G401 (cell line): ENCODE results near the gene AK8. TPM values are rescaled to one million over a fixed set of nuclear protein-coding genes. Genes with fewer than 3 reads are reported as not detected.
"Not testable (repeated sequence)": the region's sequence is repeated elsewhere in the genome, so short reads cannot be mapped to it uniquely, and the experiment has no call there.

Source experiments
- DNase-seq: peaks from one replicate; pipeline ENCODE4 v3.0.0-alpha.2; 2015; ENCODE audit warnings: low spot score
- in situ Hi-C: cut with HindIII; loops from 2 replicates; pipeline ENCODE4 v1.10.0; 2016; ENCODE audit warnings: low sequenced_read_pairs, mixed read lengths
- total RNA-seq: library from RNA; depleted of rRNA; stranded (reverse); fragments of >200 nt; shearing (Covaris generic); gene quantifications from 2 replicates; pipeline ENCODE4 v1.2.3, GENCODE V29; 2014

AK8 gene
- total RNA-seq, 1 experiment from 2014 or later = 3.6 TPM

DNA sequence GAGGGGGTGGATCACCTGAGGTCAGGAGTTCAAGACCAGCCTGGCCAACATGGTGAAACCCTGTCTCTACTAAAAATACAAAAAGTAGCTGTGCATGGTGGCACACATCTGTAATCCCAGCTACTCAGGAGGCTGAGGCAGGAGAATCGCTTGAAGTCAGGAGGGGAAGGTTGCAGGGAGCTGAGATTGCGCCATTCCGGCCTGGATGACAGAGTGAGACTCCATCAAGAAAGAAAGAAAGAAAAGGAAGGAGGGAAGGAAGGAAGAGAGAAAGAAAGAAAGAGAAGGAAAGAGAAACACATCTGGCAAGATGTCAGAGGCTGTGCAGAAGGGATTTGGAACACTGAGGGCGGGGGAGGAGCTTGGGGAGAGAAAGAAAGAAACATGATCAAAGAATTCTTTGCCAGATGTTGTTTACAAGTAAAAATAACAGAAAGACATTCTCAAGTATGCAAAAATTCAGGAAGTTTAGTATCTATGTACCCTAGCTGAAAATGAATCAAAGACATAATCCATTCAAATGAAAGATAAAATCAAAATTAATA lies 93.7 kb downstream of the AK8 start:
- in situ Hi-C loops = no loop called here
- no peak for DNase-seq

DNA sequence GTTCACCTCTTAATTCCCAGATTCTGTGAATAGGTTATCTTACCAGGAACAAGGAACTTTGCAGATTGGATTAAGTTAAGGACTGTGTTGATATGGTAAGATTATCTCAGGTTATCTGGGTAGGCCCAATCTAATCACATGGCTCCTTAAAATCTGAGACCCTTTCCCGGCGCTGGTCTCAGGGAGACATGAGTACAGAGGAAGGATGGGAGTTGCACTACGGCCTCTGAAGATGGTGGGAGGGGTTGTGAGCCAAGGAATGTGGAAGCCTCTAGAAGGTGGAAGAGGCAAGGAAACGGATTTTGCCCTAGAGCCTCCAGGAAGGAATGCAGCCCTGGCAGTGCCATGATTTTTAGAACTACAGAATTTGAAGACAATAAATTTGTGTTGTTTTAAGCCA lies 95.1 kb downstream of the AK8 start:
- in situ Hi-C loops = no loop called here
- no peak for DNase-seq

DNA sequence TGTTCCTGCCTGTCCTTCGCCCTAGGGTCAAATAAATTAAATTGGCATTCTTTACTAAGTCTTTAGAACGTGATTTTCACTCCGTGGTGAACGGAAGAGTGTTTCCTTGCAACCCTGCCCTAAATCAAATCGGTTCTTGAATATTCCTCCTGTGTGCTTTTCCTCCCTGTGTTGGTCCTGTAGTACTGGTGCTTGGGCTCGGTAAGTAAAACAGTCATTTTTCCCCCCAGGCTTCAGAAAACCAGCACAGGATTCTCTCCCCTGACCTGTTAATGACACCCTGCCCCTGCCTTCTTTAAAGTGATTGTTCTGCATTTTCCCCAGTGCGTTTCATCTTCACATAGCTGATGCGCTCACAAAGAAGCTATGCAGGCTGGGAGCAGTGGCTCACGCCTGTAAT lies 96.0 kb downstream of the AK8 start:
- DNase-seq = no peak
- in situ Hi-C loops = no loop called here

DNA sequence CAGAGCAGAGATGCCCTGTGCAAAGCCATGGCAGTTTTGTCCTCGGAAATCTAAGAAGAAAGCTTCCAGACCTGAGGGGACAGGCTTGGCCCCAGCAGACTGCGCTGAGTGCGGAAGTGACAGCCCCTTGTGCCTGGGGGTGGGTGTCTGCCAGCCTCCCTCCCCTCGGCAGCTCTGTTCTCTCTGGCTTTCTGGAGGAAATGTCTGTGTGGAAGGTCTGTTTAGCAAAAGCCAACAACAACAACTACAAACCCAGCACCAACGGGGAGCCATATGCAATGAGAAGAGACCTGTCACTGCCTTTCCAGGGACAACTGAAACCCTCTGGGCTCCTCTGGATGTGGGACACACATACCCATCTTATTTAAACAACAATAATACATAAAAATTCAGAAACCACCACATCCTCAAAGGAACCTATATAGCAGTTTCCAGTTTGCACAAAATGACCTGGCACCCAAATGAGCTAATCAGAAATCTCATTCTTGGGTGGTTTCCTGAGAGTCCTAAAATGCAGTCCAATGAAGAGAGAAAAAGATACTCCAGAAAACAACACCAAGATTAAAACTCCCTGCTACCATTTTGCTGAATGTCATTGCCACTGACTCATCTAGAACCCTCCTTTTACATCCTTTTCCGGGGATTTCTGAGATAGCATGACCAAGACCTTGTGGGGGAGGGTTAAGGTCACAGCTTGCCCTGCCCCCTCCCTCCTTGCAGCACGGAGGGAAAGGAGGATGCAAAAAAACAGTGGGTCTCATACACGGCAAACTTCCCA lies 97.7 kb downstream of the AK8 start:
- DNase-seq = no peak
- in situ Hi-C loops = no loop called here

DNA sequence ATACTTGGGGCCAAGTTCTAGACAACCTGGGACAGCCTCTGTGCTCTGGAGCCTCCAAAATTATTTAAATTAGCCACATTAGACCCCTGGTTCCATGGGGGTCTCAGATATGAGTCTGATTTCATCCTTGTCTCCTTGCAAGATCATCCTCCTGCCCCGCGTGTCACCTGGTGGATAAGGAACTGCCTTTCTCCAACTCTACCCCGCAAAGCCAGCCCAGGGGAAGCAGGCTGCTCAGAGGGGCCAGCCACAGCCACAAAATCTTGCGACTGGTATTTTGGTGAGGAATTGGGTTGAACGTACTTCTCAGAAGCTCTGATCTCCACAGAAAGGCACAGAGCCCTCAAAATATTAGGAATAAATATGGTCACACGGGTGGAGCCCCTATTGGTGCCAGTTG lies 101.2 kb downstream of the AK8 start:
- DNase-seq = no peak
- in situ Hi-C loops = no loop called here

DNA sequence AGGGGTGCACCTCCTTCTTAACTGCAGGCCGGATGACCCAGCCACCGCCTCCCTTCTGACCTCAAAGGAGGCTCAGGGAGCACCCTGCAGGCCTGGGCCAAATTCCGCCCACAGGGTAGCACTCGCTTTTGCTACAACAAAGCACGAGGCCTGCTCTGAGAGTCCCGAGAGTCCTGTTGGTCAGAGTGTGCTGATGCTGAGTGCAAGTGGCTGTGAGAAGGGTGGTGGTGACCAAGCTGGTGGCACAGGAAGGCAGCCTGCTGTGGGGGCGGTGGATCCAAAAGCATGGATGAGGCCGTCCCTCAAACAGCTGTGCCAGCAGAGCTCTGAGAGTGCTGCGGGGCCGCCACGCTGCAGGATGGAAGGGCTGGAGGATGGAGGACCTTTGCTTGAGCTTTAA lies 101.8 kb downstream of the AK8 start:
- in situ Hi-C loops = no loop called here
- no peak for DNase-seq

DNA sequence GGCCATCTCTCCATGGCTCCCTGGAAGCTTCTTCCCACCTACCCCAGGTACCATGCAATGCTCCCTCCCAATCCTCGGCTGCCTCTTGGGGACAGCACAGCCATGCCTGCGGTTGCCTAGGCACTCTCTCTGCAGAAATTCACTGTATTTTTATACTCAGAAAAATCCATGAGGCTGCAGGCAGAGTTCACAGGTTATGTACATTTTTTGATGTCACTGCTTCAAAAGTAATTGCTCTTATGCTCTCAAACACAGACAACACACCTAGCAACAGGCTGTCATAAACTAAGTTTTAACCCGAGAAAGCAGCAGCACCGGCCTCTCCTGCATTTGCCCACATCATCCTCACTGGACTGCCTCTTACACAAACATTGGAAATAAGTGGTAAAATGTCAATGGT lies 102.4 kb downstream of the AK8 start:
- in situ Hi-C loops = no loop called here
- DNase-seq = no peak

DNA sequence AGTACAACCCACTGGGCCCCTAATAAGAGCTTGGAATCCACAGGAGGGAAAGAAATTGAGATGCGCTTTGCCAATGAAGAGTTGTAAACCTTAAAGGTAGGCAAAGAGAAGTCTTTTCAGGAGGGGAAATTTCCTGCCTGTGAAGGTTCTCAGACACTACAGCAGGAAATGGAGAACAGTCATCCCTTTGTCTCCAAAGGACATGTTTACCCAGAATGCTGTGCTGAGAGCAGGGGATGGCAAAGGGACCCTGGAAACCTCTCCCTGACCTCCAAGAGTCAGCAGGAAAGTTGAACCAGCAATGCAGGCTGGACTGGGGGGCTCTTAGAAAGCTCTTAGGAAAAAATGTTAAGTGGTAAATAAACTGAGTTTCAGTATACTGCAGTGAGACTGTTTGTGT lies 103.2 kb downstream of the AK8 start:
- DNase-seq = no peak
- in situ Hi-C loops = no loop called here

DNA sequence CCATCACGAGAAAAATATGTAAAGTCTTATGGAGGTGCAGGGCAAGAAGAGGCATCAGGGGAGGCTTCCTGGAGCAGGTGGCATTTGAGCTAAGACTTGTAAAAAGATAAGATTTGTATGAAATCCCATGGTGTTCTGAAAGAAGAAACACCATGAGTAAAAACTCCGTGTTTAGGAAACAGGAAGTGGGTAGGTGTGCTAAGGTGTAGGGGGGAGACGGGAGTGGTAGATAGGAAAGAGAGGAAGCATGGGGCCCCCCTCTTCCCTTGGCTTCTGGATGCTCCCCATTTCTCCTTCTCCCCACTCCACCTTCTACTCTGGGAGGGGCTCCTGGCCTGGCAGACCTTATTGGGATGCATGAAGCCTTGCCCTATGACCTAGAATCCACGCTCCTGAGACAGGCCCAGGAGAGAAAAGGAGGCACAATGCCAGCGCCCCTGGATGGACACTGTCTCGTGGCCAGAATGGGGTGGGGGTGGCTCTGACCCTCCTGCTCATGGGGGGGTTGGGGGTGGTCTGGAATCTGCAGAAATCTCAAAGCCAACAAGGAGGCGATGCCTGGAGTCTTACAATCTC lies 104.2 kb downstream of the AK8 start:
- DNase-seq = no peak
- in situ Hi-C loops = no loop called here

DNA sequence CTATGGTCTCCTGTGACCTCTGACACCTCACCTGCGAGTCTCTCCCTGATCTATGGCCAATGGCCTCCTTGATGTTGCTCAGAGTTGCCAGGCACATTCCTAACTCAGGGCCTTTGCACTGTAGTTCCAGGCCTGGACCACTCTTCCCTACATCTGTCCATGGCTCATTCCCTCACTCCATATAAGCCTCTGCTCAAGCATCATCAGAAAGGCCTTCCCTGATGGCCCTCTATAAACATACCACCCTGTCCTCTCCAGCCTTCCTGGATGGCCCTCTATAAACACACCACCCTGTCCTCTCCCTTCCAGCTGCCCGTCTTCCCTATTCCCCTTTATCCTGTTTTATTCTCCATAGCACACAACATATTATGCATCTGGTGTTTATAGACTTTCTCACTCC lies 105.0 kb downstream of the AK8 start:
- in situ Hi-C loops = no loop called here
- no peak for DNase-seq

DNA sequence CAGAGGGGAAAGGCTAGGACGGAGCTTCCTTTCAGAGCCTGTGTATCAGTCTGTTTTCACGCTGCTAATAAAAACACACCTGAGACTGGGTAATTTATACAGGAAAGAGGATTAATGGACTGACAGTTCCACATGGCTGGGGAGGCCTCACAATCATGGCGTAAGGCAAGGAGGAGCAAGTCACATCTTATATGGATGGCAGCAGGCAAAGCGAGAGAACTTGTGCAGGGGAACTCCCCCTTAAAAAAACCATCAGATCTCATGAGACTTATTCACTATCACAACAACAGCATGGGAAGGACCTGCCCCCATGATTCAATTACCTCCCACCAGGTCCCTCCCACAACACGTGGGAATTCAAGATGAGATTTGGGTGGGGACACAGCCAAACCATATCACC lies 106.3 kb downstream of the AK8 start:
- DNase-seq, in situ Hi-C loops: not testable (repeated sequence)

DNA sequence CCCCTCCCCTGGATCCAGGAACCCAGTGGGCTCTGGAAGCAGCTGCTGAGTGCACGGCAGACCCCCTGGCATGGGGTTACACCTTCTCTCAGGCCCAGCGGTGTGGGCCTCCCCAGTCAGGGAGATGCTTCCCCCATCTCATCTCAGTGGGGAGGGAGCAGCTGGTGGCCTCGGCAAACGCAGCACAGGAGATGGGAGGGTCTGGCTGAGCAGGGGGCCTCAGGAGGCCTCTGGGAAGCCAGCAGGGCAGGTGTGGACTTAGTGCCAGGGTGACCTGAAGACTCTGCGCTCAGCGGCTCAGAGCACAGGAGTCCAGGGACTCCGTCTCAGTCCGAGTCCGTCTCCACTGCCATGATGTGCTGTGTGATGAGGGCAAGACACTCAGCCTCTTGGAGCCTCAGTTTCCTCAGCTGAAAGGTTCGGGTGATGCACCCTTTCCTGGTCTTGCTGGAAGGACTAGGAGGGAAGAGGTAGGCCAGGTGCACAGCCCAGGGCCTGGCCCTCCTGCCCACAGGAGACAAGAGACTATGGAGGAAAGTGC lies 107.2 kb downstream of the AK8 start:
- in situ Hi-C loops = no loop called here
- DNase-seq = no peak

DNA sequence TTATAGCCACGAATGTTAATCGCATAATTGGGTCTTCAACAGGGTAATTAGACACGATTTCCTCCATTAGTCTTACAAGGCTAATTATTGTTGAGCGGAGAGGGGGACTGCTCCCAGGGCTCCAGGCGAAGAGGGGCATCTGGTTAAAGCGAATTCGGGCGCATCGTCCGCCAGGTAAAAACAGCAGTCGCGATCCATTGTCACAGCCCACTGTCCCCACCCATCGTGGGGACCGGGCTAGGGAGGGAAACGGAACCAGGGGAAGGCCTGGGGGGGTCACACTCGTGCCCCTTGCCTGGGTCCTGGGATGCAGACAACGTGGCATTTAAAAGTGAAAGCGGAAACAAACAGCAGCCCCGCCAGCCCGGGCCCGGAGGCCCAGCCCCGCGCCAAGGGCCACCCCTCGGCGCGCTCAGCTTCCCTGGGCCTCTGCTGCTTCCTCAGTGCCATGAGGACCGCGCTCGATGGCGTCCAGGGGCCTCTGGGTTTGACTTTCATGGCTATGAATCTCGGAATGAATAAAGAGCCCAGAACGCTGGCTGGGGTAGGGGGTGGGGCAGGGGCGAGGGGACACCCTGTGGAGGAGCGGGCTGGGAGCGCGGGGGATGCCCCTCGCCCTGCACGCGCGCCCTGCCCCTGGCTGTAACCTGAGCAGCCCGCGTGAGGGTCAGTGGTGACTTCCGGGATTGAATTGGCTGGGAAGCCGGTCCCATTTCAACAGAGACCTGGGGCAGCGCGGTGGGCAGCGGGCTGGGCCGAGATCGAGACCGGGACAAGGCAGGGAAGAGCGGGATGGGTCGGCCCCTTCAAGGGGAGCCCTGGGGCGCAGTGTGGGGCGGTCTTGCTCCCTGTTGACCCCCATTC lies 107.9 kb downstream of the AK8 start:
- DNase-seq = no peak
- in situ Hi-C loops = no loop called here

DNA sequence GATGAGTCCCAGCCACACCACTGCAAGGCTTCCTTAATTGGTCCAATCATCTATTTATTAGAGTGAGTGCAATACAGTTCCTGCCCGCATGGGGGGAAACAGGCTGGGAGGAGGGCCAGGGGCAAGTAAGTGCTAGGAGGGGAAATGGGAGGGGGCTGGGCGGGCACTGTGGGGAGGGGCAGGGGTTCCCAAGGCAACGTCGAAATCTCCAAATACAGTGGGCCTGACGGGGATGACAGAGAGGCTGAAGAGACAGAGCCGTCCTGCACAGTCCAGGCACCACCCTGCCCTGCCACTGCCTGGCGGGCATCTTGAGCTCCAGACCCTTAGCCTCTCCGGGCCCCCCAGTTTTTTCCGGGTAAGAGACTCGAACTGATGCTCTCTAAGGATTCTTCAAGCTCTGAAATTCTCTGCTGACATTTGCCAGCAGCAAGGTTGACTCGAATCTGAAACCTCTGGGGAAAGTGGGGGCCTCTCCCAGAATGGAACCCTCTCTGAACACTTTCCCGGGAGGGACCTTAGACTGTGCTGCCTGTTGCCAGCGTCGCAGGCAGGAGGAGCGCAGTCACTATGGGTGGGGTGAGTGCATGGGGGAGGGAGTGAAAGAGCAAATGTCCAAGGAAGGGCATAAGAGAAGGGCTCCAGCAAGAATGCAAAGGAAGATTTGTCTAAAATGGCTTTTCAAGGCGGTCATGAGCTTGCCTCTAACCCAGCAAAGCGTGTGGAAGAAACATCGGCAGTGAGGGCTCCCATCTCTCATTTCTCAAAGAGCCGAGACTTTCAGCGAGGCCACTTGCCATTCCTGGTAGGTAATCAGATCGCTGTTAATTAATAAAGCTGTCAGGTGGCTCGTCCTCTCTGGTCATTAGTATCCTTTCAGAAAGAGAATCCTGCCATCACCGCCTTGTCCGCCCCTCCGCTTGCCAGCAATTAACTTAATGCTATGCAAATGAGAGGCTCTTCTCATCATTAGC lies 108.9 kb downstream of the AK8 start:
- in situ Hi-C loops = no loop called here
- DNase-seq = peak; percentile 65

DNA sequence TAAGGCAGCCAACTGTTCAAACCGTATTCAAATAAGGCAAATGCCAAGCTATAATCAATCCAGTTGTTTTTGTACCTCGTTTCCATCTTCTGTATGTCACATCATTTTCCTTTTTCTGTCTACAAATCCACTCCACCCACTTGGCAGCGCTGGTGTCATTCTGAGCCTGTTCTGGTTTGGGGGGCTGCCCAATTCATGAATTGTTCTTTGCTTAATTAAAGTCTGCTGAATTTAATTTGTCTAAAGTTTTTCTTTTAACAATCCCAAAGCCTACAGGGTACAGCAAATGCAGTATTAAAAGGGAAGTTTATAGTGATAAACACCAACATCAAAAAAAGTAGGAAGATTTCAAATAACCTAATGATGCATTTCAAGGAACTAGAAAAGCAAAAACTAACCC lies 114.5 kb downstream of the AK8 start:
- in situ Hi-C loops = no loop called here
- no peak for DNase-seq

DNA sequence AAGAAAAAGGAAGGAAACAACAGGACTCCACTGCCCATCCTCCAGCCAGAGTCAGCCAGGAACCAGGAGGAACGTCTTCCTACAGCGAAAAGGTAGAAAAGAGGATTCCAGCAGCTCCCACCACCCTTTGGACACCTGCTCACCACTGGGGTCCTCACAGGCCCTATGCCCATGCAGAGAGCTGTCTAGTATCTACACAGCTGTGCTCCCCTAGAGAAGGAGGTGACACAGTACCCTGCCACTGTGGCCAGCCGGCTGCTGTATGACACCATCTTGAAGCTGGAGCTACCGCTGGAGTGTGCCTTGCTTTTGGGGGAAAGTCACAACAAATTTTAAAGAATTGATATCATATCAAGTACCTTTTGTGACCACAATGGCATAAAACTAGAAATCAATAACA lies 115.2 kb downstream of the AK8 start:
- DNase-seq = no peak
- in situ Hi-C loops = no loop called here

DNA sequence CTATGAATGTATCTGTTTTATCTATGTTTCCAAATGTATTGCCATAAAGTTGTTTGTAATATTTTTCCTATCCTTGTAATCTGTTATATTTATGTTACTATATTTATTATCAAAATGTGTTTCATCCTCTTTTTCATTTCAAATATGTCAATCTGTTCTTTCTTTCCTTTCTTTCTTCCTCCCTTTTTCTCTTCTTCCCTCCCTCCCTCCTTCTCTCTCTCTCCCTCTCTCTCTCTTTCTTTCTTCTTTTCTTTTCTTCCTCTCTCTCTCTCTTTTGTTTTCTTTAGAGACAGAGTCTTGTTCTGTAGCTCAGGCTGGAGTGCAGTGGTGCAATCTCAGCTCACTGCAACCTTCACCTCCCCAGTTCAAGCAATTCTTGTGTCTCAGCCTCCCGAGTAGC lies 116.5 kb downstream of the AK8 start:
- DNase-seq = no peak
- in situ Hi-C loops = no loop called here

DNA sequence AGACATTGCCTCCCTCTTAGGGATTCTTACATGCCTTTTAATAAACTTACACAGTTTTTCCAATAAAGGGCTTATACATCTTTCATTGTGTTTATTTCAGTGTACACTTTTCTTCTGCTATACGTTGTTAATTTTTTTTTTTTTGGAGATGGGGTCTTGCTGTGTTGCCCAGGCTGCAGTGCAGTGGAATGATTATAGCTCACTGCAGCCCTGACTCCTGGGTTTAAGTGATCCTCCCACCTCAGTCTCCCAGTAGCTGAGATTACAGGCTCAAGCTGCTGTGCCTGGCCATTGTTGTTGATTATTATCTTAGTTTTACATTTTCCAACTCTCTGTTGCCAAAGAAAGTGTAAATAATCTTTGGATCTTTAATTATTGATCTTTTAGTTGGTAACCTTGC lies 118.0 kb downstream of the AK8 start:
- no peak for DNase-seq
- in situ Hi-C loops = no loop called here

DNA sequence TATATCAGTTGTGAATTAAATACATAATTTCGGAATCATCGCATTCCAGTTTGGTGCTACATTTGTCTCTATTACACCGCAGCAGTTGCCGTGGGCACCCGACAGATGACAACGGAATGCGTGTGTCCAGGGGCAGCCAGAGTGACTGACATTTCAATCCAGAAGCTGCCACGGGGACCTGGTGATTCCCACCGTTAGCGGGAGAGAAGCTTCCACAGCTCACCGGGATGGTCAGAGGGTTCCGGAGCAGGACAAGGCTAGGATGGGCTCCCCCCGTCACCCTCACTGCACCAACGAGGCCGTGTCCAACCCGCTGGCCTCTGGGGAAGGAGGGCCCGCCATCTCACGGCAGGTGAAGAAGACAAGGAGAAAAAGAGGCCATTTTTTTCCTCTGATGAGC lies 121.1 kb downstream of the AK8 start:
- in situ Hi-C loops = no loop called here
- DNase-seq = no peak
